Measurements from ENCODE around the gene PCSK7.

DNA sequence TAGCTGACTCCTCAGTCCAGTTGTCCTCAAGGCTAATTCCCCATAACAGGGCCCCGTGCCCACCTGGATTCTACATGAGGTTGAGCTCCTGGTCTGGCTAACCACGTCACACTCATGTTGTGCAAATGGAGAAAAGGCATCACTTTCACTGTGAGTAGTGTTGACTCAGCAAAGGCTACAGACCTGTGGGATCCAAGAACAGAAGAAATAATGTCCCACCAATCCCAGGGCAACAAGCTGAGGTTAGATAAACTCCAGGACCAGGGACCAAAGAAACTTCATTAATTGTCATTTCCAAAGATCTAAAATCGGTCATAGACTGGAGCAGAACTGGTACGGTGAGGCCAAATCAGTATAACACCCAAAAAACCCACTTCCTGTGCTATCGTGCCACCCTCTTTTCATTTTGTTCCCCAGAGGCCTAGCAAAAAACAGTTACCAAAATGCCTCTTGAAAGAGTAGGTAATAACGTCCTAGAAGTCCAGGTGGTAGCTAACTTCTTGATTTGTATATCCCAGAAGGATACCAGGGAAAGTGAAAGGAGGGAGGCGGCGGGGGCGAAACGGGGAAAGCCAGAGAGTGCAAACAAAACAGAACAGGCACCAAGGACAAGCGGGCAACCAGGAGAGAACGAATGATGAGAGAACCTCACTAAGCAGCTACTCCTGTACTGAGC, 1.4 kb downstream of the PCSK7 start:
- TF ChIP-seq, protein P1, sequence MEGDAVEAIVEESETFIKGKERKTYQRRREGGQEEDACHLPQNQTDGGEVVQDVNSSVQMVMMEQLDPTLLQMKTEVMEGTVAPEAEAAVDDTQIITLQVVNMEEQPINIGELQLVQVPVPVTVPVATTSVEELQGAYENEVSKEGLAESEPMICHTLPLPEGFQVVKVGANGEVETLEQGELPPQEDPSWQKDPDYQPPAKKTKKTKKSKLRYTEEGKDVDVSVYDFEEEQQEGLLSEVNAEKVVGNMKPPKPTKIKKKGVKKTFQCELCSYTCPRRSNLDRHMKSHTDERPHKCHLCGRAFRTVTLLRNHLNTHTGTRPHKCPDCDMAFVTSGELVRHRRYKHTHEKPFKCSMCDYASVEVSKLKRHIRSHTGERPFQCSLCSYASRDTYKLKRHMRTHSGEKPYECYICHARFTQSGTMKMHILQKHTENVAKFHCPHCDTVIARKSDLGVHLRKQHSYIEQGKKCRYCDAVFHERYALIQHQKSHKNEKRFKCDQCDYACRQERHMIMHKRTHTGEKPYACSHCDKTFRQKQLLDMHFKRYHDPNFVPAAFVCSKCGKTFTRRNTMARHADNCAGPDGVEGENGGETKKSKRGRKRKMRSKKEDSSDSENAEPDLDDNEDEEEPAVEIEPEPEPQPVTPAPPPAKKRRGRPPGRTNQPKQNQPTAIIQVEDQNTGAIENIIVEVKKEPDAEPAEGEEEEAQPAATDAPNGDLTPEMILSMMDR (IDR thresholded peaks at IDR 0.05; ENCODE audit: control extremely low read depth in 1 of 3, insufficient read depth in 1 of 3, low read depth in 1 of 3, low read length in 3 of 3) = no peak
- no peak for TF ChIP-seq SP4 (IDR thresholded peaks at IDR 0.05; ENCODE audit: low read length)
- no peak for TF ChIP-seq POLR2A (IDR thresholded peaks at IDR 0.05; ENCODE audit: control extremely low read depth in 1 of 2, low read depth in 2 of 2, low read length in 2 of 2)
- TF ChIP-seq POLR2AphosphoS5 (IDR thresholded peaks at IDR 0.05; ENCODE audit: low read depth, low read length) = no peak
- TF ChIP-seq KDM5A (IDR thresholded peaks at IDR 0.05; ENCODE audit: low read length) = no peak
- no peak for TF ChIP-seq MAFK (IDR thresholded peaks at IDR 0.05; ENCODE audit: low read depth, low read length)

All from H1 (cell line).